Hypothalamus (tissue), 51 donors: ENCODE measurements around the gene ZNRF4.
"Not testable (repeated sequence)": the region's sequence is repeated elsewhere in the genome, so short reads cannot be mapped to it uniquely, and the experiment has no call there.

Experiments used
- DNase-seq, 51 donors: peaks; one replicate each; lab custom pipeline; 2025; lab: John Stamatoyannopoulos, UW

ZNRF4 gene, protein sequence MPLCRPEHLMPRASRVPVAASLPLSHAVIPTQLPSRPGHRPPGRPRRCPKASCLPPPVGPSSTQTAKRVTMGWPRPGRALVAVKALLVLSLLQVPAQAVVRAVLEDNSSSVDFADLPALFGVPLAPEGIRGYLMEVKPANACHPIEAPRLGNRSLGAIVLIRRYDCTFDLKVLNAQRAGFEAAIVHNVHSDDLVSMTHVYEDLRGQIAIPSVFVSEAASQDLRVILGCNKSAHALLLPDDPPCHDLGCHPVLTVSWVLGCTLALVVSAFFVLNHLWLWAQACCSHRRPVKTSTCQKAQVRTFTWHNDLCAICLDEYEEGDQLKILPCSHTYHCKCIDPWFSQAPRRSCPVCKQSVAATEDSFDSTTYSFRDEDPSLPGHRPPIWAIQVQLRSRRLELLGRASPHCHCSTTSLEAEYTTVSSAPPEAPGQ

DNA sequence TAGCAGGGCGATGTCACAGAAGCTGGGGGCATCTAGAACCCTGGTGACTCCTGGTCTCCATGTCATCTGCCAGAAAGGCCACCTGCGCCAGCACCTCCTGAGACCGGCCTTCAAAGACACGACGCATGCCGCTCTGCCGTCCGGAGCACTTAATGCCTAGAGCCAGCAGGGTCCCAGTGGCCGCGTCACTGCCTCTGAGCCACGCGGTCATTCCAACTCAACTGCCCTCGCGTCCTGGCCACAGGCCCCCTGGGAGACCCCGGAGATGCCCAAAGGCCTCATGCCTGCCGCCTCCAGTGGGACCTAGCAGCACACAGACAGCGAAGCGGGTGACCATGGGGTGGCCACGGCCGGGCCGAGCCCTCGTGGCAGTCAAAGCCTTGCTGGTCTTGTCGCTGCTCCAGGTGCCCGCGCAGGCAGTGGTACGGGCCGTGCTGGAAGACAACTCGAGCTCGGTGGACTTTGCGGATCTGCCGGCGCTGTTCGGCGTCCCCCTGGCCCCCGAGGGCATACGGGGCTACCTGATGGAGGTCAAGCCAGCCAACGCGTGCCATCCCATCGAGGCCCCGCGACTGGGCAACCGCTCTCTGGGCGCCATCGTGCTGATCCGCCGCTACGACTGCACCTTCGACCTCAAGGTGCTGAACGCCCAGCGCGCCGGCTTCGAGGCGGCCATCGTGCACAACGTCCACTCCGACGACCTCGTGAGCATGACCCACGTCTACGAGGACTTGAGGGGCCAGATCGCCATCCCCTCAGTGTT, at the start of gene ZNRF4:
TSS of gene ZNRF4 (plus strand) at position 51 of the 763 bp plus-strand sequence. CDS start at position 126, 75 bp downstream.
- DNase-seq, result no peak

- DNase-seq, result not testable (repeated sequence)
Measured at GRCh38 chr19:5406198-5406597, 49.0 kb upstream of the ZNRF4 start.

GRCh38 chr19:5406816-5407215, 48.4 kb upstream of the ZNRF4 start:
- peak in 1 of 51 donors; percentile 40 for DNase-seq

DNA sequence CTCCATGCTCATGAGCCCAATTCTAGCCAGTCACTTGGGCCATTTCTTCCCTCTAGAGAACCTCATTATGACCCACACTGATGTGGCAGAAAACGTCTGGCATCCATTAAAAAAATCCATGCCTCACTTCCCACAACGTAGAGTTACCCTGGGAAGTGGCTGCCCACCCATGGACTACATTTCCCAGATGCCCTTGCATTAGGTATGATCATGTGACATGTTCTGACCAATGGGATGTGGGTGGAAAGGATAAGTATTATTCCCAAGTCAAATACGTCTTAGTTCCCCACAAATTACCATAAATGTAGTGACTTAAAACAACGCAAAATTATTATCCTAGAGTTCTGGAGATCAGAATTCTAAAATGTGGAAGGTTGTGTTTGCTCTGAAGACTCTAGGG, 47.9 kb upstream of the ZNRF4 start:
- DNase-seq, result peak in 1 of 51 donors; percentile 23

DNA sequence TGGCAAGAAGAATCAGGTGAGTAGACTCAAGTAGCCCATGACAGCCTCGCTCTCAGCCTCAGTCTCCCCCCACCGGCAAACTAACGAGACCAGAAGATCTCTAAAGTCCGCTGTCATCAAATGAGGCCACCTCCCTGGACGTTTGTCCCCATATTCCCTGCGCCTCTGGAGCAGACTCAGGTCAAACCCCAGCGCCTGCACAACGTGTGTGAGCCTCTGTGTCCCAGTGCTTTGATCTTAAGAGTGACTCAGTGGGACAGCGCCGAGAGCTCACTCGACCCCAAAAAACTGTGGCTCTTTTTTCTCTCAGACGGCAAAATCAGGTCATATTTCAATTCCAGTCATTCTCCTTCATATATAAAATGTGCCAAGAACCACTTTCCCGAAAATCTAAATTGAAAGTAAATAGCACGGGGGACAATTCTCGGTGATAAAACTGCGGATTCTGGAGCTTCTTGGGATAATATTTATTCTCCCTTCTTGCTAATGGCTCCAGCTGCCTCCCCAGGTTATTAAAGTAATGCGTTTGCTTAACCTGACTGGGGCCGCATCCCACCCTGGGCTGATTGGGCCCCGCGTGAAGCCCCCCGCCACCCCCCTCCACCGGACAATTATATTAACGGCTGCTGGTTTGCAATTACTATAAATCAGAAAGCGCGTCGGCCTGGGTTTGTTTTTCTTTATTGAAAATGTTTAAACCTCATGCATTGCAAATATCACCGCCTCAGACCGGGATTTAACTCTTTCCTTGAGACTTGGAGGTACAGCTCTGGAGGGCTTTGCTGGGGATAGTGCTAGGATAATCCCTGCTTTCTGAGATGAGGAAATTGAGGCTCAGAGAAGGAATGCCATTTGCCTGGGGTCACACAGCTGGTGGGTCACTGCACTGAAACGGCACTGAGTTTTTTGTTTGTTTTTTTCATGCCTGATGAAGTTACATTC, 37.5 kb upstream of the ZNRF4 start:
- DNase-seq, result no peak

GRCh38 chr19:5418677-5419076, 36.5 kb upstream of the ZNRF4 start:
- DNase-seq, result no peak

- DNase-seq, result no peak
Measured at GRCh38 chr19:5420953-5421352, 34.3 kb upstream of the ZNRF4 start.

DNA sequence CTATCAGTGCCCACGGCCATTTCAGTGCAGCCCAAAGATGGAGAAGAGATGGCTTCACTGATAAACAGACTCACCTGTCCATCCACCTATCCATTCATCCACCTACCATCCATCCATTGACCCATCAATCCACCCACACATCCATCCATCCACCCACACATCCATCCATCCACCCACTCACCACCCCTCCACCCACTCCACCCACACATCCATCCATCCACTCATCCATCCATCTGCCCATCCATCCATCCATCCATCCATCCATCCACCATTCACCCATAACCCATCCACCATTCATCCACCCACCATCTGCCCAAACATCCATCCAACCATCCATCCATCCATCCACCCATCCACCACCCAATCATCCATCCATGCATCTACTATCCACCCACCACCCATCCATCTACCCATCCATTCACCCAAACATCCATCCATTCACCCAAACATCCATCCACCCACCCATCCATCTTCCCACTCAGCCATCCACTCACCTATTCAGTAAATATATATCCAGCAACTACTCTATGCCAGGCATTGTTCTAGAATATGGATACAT, 31.6 kb upstream of the ZNRF4 start:
- DNase-seq, result no peak

DNA sequence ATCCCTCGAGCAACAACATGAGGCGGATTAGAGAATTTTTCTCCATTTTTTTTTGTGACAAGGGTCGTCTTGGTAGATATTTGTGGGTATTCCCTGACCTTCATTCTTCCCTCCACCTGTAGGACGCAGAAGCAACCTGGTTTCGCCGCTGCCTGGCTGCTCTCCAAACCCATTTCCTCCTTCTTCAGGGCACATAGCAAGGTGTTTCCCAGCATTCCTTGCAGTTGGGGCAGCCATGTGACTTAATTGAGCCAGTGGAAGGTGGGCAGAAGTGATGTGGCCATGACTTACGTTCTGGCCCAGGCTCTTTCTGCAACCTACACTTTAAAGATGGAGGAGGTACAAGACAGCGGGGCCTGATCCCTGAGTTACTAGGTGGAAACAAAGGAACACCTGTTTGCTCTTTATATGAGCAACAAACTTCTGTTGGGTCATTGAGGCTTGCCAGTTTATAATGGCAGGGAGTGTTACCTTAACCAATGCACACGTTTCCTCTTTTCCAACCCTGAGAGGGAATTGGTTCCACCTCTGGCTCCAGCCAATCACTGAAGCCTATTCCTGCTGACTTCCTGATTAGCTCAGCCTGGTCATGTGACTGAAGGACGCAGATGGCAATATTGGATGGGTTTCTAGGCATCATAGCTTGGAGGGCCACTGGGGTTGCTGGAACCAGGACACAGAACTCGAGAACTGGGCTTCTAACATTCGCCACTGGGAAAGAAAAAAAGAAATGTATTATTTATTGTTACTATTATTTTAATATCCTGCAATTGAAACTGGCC, 30.8 kb upstream of the ZNRF4 start:
- DNase-seq, result no peak

DNA sequence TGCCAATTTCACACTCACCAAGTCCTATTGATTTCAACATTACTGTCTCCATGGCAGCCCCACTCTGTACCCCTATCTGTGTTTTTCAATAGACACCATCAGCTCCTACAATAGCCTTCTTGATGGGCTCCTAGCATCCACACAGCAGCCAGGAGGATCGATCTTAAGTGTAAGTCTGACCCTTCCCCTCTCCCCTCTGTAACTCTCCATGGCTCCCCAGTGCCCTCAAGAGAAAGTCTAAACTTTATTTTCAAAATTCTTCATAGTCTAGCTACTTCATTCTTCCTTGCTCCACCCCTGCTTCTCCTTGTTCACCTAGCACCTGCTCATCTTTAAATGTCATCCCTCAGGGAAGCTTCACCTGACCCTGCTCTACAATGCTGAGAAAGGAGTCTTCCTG, 30.0 kb upstream of the ZNRF4 start:
- DNase-seq, result no peak

DNA sequence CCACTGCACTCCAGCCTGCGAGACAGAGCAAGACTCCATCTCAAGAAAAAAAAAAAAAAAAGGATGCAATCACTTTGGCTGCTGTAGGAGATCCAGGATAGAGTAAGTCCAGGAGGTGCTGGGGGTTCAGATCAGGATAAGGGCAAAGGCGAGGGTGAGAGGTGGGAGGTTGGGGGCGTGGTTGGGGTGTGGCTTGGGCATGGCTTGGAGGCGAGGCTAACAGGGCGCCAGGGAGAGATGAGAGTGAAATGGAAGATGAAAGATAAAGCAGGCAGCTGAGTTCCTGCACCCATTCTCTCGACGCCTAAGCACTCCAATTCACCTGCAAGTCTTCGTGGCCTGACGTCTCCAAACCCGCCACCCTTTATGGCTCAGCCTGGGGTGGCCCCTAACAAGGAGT, 25.0 kb upstream of the ZNRF4 start:
- no peak for DNase-seq

DNA sequence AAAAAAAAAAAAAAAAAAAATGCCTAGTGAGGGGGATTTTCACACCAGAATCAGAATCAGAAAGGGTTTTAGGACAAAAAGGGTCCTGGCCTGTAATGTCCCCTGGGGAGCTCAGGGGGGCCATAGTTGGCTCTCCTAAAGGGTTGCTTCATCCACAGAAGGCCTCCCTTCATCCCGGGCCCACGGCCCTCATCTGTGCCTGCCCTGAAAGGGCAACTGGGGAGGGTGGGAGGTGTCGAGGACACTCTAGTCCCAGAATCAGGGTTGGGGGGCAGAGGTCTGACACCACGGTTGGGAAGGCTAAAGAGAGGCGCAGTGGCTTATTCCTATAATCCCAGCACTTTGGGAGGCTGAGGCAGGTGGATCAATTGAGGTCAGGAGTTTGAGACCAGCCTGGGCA, 22.5 kb upstream of the ZNRF4 start:
- no peak for DNase-seq

- no peak for DNase-seq
Measured at GRCh38 chr19:5434351-5434917, 20.8 kb upstream of the ZNRF4 start.

GRCh38 chr19:5434970-5435641, 20.1 kb upstream of the ZNRF4 start:
- peak in 5 of 51 donors; percentile 3 to 64 (median 32) for DNase-seq

GRCh38 chr19:5435642-5436017, 19.6 kb upstream of the ZNRF4 start:
- no peak for DNase-seq

GRCh38 chr19:5436106-5436947, 18.9 kb upstream of the ZNRF4 start:
- peak in 46 of 51 donors; percentile 2 to 81 (median 49) for DNase-seq

DNA sequence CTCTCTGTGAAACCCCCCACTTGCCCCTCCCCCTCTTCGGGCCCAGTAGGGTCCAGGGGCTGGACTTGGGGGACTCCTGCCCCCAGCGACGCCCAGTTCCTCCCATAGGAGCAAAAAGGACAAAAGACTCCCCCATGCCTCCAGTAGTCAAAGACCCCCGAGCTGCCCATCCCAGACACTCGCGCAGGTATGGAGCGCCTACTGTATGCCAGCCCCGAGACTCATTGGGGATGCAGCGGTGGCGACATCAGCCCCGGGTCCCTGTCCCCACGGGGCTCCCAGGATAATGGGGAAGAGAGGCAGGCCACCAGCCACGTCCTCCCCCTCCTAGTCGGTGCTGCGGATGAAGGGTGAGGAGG, 18.3 kb upstream of the ZNRF4 start:
- no peak for DNase-seq

GRCh38 chr19:5438756-5439155, 16.5 kb upstream of the ZNRF4 start:
- not testable (repeated sequence) for DNase-seq
